ENCODE measurements around the gene SCD5.

DNA sequence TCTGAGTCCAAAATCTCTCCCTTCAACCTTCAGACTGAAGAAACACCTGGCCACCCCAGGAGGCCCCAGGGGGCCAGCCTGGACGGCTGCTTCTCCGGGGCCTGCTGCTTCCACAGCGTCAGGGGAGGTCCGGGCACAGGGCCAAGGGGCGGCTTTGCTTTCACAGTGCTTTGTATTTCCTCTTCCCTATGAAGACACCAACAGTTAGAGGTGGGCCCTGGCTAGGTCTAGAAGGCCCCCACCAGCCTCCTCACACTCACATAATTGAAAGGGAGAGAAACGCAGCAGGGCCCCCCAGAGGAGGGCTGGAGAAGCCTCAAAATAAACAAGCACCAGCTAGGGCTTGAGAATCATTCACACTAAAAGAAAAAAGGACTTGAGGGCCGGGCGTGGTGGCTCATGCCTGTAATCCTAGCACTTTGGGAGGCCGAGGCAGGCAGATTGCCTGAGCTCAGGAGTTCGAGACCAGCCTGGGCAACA is 17.8 kb downstream of the SCD5 start:
- TF ChIP-seq POLR2A (IDR thresholded peaks at IDR 0.05; ENCODE audit: low read depth, low read length) = no peak
- no peak for TF ChIP-seq POLR2AphosphoS5 (IDR thresholded peaks at IDR 0.05; ENCODE audit: low read depth, low read length)
- no peak for TF ChIP-seq TAF1 (IDR thresholded peaks at IDR 0.05; ENCODE audit: borderline replicate concordance, low read depth, low read length)
